HG02678 (cell line): Measurements from ENCODE around the gene PPP1R12B.
A peak's percentile ranks its signal among the peaks of the same experiment; 100 is the strongest.
"Not testable (repeated sequence)": the region's sequence is repeated elsewhere in the genome, so short reads cannot be mapped to it uniquely, and the experiment has no call there.

Experiments
- ATAC-seq: cut with Tn5 transposase; IDR thresholded peaks from one replicate; pipeline ENCODE4 v1.9.1; 2021; ENCODE audit warnings: mild to moderate bottlenecking, moderate library complexity; ENCODE audit not compliant: unreplicated experiment

The PPP1R12B gene

DNA sequence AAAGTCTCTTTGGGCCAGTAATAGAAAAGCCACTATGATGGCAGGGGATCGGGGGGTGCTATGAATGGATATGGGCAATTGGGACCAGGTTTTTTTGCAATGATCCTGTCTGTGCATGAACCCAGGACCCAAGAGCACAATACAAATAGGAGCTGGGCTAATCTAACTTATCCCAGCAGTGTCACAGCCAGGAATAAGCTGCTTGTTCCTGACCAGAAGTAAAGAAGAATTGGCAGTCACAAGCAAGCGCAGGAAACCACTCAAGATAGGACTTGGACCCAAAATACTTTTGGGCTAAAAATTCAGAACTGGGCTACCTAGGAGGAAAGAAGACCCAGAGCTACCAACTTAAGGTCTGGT, 172.3 kb downstream of the PPP1R12B start:
- ATAC-seq = not testable (repeated sequence)

DNA sequence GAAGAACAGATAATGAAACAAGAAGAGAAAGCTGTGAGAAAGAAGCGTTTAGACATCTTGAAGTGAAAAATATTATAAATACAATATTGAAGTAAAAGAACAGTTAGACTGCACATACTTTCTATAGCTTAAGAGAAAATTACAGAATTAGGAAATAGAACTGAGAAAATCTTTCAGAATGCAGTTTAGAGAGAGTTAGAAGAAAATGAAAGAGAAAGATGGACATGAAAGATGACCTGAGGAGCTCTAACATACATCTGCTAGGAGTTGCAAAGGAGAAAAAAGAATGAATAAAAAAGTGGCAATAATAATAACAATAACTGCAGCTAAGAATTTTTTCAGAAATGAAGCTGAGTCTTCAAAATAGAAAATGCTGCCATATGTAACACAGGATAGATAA, 173.0 kb downstream of the PPP1R12B start:
- ATAC-seq = not testable (repeated sequence)

DNA sequence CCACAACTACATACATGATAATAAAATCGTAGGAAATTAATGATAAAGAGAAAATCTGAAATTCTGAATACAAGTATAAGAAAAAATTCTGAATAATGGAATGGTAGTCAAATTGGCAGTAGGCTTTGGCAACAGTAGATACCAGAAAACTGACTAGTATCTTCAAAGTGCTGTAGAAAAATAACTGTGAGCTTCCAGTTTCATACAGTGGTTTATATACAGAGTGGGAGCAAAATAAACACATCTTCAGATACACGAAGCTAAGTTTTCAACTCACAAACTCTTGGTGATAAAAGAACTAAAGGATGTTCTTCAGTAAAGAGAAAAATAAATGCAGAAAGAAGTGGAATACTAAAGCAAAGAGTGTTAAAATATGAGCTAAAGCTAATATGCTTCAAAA, 173.4 kb downstream of the PPP1R12B start:
- no peak for ATAC-seq

DNA sequence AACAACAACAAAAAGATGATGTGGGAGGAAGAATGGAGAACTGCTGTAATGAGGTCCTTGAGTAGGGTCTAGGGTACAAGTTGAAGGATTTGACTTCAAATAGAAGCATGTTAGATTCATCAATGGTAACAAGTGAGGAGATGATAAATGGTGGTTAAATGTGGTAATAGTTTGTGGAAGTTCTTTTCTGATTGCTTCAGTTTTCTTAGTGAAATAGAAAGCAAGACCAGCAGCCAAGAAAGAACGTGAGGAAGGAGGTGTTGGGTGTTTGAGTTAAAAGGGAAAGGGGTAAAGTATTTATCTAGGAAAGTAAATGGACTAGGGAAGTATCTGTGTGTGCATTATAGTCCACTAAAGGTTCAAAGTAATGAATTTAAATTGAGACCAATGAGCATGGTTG, 177.6 kb downstream of the PPP1R12B start:
- ATAC-seq = not testable (repeated sequence)

DNA sequence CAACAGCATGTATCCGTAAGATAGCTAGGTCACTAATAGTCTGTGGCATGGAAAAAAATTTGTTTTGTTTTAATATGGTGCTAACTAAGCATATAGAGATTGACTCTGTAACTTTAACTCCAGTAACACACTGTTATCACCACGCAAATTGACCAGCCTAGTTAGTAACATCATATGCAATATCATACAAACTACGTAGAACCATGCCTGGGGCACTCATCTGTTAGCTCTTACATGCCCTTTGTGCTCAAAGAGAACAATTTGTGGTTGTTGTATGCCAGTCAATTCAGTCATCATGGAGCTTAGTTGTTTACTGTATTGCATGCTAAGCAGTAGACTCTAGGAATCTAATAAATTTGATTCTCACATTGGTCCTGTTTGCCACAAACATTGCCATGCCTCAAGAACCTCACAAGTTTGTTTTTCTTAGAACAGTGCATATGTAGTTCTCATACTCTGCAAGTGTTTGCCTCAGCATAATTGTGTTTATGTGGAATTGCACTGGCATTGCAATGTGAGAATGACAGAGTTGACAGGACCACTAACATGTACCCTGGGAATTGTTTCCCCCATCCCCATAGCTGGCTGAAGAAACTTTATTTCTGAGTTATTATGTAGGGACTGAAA, 179.7 kb downstream of the PPP1R12B start:
- ATAC-seq = not testable (repeated sequence)

DNA sequence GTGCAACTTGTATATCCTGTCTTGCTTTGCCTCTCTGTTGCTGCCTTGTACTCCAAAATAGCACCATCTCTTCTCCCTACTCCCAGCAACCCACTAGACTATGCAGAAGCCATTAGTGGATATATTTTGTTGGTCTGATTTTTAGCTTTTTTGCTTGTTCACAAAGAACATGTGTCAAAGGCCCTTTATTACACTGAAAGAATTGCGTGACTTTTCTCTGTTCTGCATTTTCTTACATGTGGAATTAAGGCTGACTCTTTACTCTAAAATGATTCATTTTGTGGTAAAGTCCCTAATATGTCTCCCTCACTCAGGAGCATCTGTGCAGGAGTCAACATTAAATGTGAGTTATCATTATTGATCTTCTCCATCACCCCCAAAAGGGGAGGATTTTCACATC, 182.2 kb downstream of the PPP1R12B start:
- ATAC-seq = not testable (repeated sequence)

DNA sequence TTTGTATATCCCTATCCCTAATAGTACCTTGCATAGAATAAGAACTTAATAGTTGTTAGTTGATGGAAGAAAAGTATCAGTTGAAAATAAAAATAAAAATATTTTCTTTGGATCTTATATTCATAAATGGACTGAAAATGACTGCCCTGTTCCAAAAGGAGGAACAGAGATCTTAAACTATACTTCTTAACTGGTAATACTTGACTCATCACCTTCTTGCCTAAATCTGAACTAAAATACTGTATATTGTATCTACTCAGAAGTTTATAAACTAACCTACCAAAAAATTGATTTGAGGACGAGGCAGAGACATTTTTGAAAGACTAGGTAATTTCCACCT, 182.9 kb downstream of the PPP1R12B start:
- no peak for ATAC-seq

DNA sequence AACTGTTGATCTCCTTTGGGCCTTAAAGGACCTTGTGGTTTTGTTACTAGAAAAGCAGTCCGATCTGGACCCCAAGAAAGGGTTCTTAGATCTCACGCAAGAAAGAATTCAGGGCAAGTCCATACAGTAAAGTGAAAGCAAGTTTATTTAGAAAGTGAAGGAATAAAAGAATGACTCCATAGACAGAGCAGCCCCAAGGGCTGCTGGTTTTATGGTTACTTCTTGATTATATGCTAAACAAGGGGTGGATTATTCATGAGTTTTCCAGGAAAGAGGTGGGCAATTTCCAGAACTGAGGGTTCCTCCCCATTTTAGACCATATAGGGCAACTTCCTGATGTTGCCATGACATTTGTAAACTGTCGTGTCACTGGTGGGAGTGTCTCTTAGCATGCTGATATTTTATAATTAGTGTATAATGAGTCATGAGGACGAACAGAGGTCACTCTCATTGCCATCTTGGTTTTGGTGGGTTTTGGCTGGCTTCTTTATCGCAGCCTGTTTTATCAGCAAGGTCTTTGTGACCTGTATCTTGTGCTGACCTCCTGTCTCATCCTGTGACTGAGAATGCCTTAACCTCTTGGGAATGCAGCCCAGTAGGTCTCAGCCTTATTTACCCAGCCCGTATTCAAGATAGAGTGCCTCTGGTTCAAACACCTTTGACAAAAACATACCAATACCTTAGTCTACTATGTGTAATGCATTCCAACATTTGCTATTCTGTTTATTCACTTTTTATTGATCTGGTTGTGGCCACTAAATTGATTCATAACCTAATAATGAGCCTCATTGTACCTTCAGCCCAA, 183.5 kb downstream of the PPP1R12B start:
- ATAC-seq = not testable (repeated sequence)

DNA sequence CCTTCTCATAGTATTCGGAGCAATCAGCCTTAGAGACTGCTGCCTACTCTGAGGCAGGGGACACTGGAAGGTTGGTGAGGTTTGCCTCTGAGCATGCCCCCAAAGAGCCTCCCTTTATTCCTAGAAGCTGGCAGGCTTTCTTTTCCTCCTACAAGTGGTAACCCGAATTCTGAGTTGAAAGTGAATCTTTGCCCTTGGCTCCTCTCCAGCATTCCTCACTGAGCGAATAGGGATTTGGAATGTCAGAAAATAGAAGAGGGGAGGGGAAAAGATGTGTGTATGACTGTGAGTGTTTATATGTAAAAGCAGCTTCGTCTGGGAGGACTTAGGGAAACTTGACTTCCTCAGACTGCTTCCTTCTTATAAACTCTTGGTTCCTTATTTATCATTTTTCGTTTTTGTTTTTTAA, 190.7 kb downstream of the PPP1R12B start:
- ATAC-seq = not testable (repeated sequence)

DNA sequence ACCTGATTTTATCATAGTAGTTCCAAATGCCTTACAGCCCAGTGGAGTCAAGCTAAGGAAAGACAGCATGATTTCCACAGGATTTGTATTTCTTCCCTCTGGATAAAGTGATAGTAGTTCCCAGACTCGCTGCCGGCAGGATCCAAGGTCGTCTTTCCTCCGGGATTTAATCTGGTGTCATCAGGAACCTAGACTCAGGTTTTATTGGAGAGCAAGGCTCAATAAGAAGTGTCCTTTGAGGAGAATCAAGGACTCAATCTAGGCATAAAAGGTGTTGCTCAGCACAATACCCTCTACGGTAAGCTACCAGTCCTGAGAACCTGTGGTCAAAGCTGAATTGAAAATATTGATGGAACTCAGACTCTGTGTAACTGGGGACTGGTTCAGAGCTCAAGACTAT, 191.1 kb downstream of the PPP1R12B start:
- not testable (repeated sequence) for ATAC-seq

DNA sequence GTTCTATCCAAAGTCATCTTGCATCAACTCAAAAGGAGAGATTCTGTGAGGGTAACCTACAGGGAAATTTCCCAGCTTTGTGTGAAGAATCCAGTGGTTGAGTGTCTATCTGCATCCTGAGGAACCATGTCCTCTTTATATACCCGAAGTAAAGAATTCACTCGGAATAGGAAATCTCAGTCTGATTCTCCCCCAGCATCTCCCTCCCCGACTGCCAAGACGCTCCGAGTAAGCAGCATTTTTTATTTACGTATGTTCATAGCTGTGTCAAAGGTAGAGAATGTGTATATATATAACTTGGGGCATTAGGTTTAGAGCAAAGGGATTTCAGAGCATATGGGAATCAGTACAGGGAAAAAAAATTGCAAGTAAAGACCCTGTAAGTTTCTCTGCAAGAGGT, 191.5 kb downstream of the PPP1R12B start:
- no peak for ATAC-seq

DNA sequence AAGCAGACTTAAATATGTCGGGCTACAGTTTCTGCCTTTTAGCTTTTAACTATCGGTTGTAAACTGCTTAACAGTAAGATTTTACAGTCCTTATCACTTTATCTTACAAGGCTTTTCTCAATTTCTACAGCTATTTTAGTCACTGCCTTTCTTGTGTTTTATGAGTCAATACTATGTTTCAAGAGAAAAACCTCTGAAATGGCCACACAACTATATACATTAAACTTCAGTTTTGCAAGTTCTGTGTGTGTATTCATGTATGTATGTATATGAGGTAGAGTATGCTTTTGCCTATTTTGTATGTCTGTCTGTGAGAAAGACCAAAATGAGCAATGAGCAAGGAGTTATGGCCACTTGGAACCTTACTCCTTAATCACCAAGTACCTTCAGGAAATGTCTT, 191.9 kb downstream of the PPP1R12B start:
- ATAC-seq = no peak

DNA sequence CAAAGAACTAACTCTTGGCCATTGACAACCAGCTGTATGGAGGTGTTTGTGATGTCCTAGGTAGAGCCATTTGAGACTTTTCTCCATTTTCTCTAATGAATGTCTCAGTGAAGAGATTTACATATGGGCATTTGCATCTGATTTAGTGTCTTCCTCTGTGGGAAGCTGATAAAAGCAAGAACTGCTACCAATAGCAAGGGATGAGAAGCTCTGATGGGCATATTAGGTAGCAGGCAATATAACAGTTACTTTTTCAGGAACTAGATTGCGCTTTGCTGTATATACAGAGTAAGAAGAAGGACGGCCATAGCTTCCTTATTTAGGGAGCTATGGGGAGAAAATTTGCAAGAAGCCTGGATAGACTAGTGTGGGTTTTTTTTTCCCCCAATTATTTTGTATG, 192.4 kb downstream of the PPP1R12B start:
- ATAC-seq = not testable (repeated sequence)

DNA sequence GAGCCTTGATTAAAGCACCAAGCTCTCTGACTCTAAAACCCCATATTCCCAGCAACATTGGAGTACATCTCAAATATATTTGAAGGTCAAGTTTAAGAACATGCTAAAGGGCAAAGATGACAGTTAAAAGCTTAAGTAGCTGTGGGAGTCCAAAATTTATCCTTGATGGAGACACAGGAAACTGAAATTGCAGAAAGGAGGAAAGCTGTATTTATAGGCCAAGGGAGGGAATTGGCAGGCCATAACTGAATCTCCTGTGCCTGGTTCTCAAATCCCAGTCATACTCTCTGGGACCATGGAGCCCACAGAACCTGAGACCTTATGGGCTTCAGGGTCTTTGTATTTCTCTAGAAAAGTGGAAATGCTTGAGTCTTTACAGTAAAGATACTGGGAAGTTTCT, 193.9 kb downstream of the PPP1R12B start:
- ATAC-seq = not testable (repeated sequence)

DNA sequence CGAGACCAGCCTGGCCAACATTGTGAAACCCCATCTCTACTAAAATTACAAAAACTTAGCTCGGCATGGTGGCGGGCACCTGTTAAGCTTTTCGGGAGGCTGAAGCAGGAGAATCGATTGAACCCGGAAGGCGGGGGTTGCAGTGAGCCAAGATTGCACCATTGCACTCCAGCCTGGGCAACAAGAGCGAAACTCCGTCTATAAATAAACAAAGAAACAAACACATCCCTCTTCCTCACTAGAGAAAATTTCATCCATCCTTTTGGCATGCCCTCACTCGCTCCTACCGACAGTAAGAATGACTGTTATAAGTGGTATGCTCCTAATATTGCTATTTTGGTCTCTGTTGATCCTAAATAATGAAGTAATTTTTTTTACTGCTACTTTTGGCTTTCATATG, 195.0 kb downstream of the PPP1R12B start:
- not testable (repeated sequence) for ATAC-seq

DNA sequence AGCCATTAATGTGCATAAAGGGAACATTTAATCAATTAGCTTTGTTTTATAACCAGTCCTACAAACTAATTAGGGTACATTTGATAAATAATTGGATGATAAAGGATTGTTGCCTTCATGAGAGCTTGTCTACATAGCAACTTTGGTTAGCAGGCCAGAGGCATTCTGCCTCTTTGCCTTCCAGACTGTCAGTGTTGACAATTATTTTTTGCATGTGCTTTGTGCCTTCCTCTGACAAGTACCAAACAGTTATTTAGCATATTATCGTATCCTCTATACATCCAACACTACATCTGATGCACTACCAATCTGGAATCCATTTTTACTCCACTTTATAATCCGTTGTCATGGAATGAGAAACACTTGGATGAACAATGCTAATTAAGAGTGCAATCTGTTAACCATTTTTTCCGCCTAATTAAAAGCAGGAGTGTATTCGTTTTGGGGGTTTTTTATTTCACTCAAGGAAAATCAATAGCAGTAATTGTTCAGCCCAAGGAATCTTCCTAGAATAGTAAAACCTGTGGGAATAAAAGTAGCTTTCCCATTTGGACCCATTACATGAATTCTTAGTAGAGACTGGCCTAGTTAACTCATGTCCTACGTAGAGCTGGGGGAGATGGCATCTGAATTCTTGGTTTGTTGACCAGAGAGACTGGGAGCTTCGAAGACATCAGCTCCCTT, 196.4 kb downstream of the PPP1R12B start:
- ATAC-seq = not testable (repeated sequence)

DNA sequence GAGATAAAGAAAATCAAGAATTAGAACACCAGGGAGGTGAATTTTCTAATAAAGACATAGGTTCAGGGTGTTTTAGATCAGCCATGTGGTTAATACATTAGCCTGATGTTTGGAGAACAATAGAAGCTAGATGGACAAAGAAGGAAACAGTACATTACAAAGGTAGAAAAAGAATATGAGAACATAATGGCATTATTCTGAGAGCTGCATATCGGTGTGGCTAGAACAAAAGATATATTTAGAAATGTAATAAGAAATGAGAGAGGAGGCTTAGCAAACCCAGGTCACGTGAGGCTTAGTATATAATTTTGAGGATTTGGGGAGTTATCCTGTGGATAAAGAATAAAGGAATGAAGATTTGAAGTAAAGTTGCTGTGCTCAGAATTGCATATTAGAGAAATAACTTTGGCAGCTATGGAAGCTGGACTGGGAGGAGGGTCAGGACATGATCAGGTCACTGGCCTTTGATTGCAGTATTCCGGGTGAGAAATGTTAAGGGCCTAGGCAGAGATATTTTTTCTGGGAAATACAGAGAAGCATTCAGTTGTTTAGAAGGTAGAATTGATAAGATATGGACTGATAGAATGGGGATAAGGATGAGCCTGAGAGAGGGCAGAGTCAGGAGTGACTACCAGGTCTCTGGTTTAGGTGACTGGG, 197.3 kb downstream of the PPP1R12B start:
- not testable (repeated sequence) for ATAC-seq

DNA sequence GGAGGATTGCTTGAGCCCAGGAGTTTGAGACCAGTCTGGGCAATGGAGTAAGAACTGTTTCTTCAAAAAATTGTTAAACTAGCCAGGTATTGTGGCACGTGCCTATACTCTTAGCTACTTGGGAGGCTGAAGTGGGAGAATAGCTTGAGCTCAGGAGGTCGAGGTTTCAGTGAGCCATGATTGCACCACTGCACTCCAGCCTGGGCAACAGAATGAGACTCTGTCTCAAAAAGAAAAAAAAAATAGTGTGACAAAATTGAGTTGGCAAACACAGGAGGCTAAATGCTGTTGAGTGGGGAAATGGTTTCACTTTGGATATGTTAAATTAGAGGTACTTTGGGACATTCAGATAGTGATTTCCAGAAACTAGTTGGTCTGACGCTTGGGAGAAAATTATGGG, 197.9 kb downstream of the PPP1R12B start:
- ATAC-seq = peak; percentile 13

DNA sequence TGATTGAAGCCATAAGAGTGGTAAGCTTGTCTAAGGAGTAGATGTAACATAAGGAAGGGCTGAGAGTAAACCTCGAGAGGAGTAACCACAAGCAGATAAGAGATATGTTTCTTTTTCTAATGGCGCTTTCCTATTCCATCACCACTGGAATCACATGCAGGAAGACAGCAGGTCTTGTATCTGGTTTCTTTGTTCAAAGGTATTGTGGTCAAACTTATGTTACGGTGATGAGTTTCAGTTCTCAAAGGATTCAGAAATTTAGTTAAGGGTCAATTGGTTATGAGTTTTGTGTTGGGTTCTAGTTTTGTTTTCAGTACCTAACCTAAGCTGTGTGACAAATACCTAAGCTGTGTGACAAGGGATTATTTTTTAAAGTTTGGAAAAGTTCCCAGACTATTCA, 198.3 kb downstream of the PPP1R12B start:
- ATAC-seq = peak; percentile 82

DNA sequence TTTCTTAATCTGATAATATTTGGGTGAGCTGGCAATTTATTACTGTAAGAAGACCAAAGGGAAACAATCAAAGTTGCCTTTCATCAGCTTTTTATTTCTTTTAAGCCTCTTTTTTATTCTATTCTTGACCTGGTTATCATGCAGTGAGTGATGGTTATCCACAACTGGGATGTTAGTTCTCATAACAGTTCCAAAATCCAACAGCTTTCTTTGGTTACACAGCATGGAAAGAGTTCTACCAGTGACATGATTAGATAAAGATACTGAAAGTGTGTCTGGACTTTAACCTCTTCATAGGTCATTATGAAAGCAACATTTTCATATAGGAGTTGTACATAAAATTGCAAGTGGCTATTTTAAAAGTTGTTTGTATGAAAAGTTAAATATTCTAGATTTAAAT, 198.7 kb downstream of the PPP1R12B start:
- ATAC-seq = no peak

DNA sequence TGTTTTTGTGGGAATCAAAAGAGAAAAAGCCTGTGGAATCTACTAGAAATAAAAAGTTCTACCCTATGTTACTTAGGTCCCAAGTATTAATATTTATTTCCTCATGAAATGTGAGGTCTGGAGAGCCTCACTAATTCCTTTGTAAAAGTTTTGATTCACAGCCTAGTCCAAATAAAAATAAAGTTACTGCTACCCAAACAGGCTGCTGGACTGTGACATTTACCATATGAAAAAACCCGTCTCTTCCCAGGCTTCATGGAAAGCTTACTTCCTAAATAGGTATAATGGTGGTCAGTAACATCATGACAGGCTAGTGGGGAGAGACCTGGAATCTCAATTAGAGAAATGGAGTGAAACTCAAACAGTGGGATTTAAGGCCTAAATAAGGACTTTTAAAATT, 201.6 kb downstream of the PPP1R12B start:
- ATAC-seq = not testable (repeated sequence)
